SJCRH30 (cell line): ENCODE results near the gene TP63. TPM values are rescaled to one million over a fixed set of nuclear protein-coding genes. Genes with fewer than 3 reads are reported as not detected.
"Not testable (repeated sequence)": the region's sequence is repeated elsewhere in the genome, so short reads cannot be mapped to it uniquely, and the experiment has no call there.

Experiments used
- DNase-seq, 2 experiments: peaks; one replicate each; pipeline ENCODE4 v3.0.0-alpha.2; 2015 to 2020
- H3K27ac ChIP-seq: fragments of 250-450 bp; sonication (Bioruptor Pico); 2 replicates; pipeline ENCODE4 v1.5.1; 2020; ENCODE audit warnings: mild to moderate bottlenecking, moderate library complexity
- H3K27me3 ChIP-seq: fragments of 250-450 bp; sonication (Bioruptor Pico); 2 replicates; pipeline ENCODE4 v1.5.1; 2020; ENCODE audit warnings: mild to moderate bottlenecking, moderate library complexity
- H3K36me3 ChIP-seq: fragments of 250-450 bp; sonication (Bioruptor Pico); 2 replicates; pipeline ENCODE4 v1.5.1; 2020; ENCODE audit warnings: mild to moderate bottlenecking, moderate library complexity
- H3K4me1 ChIP-seq: fragments of 250-450 bp; sonication (Bioruptor Pico); 2 replicates; pipeline ENCODE4 v1.5.1; 2020; ENCODE audit warnings: mild to moderate bottlenecking, moderate library complexity
- H3K4me3 ChIP-seq: fragments of 250-450 bp; sonication (Bioruptor Pico); 2 replicates; pipeline ENCODE4 v1.5.1; 2020; ENCODE audit warnings: mild to moderate bottlenecking, moderate library complexity
- H3K9me3 ChIP-seq: fragments of 250-450 bp; sonication (Bioruptor Pico); replicated peaks from 2 replicates; pipeline ENCODE4 v1.5.1; 2020; ENCODE audit warnings: mild to moderate bottlenecking, moderate library complexity
- total RNA-seq: library from RNA; depleted of rRNA; stranded (reverse); fragments of >200 nt; shearing (Covaris generic); gene quantifications from 2 replicates; pipeline ENCODE4 v1.2.3, GENCODE V29; 2014

TP63 gene
- total RNA-seq, 1 experiment from 2014 or later = 1.1 TPM

DNA sequence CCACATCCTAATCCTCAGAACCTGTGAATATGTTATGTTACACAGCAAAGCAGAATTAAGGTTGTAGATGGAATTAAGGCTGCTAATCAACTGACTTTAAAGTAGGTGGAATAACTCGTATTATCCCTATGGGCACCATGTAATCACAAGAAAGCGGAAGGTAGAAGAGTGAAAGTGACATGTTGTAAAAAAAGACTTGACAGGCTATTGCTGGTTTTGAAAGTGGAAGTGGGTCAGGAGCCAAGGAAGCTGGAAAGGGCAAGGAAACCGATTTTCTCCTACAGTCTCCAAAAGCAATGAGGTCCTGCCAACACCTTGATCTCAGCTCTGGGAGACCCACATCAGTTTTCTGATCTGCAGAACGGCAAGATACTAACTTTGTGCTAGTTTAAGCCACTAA is 6.6 kb downstream of the TP63 start:
- Histone ChIP-seq H3K4me3 (no peak overlapping the region), H3K27ac (no peak overlapping the region), H3K27me3 (no peaks in the 10 kb centered on the region), H3K36me3 (no peaks in the 10 kb centered on the region), H3K9me3 (no peaks in the 10 kb centered on the region), H3K4me1 (no peaks in the 10 kb centered on the region)
- no peak for DNase-seq

GRCh38 chr3:189638276-189639031 is 7.3 kb downstream of the TP63 start:
- Histone ChIP-seq H3K36me3 (no peaks in the 10 kb centered on the region), H3K4me3 (no peak overlapping the region), H3K9me3 (no peaks in the 10 kb centered on the region), H3K27me3 (no peaks in the 10 kb centered on the region), H3K4me1 (no peaks in the 10 kb centered on the region), H3K27ac (no peak overlapping the region)
- no peak for DNase-seq

DNA sequence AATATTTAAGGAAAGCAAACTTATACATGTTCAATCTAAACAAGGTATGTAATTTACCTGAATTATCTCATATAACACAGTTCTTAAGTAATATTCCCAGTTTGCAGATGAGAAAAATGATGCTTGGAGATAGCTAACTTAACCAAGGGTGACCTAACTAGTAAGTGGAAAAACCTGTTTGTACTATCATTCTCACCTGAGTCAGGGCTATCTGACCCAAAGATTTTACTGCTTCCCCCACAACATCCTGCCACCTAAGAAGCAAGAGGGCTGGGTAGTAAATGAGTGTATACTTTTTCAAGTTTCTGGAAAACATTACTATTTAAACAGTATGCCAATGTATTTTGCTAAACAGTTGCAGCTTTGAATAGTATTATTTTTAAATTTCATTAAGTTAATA is 10.6 kb downstream of the TP63 start:
- no peak overlapping the region for H3K4me3 ChIP-seq

DNA sequence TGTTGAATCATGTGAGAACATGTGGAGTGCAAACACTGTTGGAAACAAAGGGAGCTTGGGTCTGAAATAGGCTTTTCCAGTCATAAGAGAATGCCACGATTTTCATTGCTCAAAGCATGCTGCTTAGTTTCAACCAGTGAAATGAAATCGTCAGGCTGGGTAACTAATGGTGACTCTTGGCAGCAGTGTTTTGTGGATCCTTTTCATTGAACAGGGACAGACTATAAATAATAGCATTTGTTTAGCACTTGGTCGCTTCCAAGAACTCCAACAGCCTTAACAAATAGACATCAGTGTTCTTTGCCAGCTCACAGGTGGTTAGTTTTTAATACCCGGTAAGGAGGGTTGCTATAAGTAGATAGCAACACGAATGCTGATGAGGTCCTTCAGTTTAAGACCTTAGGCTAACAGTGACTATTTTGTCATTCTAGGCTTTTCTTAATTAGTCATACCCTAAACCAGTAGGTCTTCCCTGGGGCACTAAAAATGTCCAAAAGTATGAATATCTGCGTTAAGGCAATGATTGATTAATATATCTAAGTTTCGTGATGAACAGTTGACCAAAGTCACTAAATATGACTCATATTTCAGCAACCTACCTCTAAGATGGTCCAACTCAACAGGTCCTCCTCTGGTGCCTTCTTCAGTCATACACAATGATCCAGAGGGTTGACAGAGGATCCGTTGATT is 15.8 kb downstream of the TP63 start:
- H3K9me3 ChIP-seq = no peaks in the 10 kb centered on the region
- no peaks in the 10 kb centered on the region for H3K4me1 ChIP-seq
- DNase-seq = no peak
- H3K27me3 ChIP-seq = no peaks in the 10 kb centered on the region
- H3K27ac ChIP-seq = no peak overlapping the region
- no peaks in the 10 kb centered on the region for H3K36me3 ChIP-seq
- no peak overlapping the region for H3K4me3 ChIP-seq

More for the DNA sequence above, 10.6 kb downstream of the TP63 start:
- DNase-seq = no peak
- Histone ChIP-seq H3K36me3 (no peaks in the 10 kb centered on the region), H3K9me3 (no peaks in the 10 kb centered on the region), H3K27ac (no peak overlapping the region), H3K27me3 (no peaks in the 10 kb centered on the region), H3K4me1 (no peaks in the 10 kb centered on the region)

DNA sequence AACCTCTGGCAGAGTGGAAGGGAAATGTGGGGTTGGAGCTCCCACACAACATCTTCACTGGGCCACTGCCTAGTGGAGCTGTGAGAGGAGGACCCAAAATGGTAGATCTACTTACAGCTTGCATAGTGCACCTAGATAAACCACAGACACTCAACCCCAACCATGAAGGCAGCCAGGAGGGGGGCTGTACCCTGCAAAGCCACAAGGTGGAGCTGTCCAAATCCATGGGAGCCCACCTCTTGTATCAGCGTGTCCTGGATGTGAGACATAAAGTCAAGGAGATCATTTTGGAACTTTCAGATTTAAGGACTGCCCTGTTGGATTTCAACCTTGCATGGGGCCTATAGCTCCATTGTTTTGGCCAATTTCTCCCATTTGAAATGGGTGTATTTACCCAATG is 20.9 kb downstream of the TP63 start:
- no peaks in the 10 kb centered on the region for H3K4me1 ChIP-seq
- no peak overlapping the region for H3K4me3 ChIP-seq
- no peaks in the 10 kb centered on the region for H3K27me3 ChIP-seq
- no peak overlapping the region for H3K27ac ChIP-seq
- H3K9me3 ChIP-seq = no peaks in the 10 kb centered on the region
- peak; percentile 7 to 47 for DNase-seq
- no peaks in the 10 kb centered on the region for H3K36me3 ChIP-seq

DNA sequence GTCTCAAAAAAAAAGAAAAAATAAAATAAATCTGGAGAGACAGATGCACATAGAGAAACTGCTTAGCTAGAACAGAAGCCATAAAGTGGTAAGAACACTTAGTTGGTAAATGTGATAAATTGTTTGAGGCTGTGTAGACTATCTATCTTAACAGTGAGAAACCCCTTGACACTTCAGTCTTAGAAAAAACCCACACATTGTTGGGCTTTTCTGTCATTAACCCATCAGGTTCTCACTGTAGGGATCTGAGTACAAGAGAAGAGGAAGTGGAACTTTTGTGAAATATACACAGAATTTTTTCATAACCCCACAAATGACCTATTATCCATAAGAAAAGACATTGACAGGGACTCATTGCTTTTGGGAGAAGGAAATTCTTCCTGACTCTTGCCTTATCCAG is 24.4 kb downstream of the TP63 start:
- Histone ChIP-seq H3K9me3 (no peaks in the 10 kb centered on the region), H3K4me1 (no peaks in the 10 kb centered on the region), H3K27me3 (no peaks in the 10 kb centered on the region), H3K36me3 (no peaks in the 10 kb centered on the region), H3K4me3 (no peak overlapping the region), H3K27ac (no peak overlapping the region)
- DNase-seq = no peak

DNA sequence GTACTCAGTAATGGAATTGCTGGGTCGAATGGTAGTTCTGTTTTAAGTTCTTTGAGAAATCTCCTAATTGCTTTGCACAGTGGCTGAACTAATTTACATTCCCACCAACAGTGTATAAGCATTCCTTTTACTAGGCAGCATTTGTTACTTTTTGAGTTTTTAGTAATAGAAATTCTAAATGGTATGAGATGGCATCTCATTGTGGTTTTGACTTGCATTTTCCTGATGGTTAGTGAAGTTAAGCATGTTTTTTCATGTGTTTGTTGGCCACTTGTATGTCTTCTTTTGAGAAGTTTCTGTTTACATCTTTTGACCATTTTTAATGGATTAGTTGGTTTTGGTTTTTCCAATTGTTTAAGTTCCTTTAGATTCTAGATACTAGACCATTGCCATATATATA is 28.4 kb downstream of the TP63 start:
- Histone ChIP-seq H3K27ac (no peak overlapping the region), H3K36me3 (no peaks in the 10 kb centered on the region), H3K4me3 (no peak overlapping the region), H3K9me3 (no peaks in the 10 kb centered on the region), H3K4me1 (no peaks in the 10 kb centered on the region), H3K27me3 (no peaks in the 10 kb centered on the region)
- no peak for DNase-seq

GRCh38 chr3:189664311-189664710 is 33.1 kb downstream of the TP63 start:
- H3K4me1 ChIP-seq = no peaks in the 10 kb centered on the region
- no peak overlapping the region for H3K4me3 ChIP-seq
- H3K36me3 ChIP-seq = no peaks in the 10 kb centered on the region
- DNase-seq = no peak
- H3K9me3 ChIP-seq = no peaks in the 10 kb centered on the region
- H3K27me3 ChIP-seq = no peaks in the 10 kb centered on the region
- H3K27ac ChIP-seq = no peak overlapping the region

DNA sequence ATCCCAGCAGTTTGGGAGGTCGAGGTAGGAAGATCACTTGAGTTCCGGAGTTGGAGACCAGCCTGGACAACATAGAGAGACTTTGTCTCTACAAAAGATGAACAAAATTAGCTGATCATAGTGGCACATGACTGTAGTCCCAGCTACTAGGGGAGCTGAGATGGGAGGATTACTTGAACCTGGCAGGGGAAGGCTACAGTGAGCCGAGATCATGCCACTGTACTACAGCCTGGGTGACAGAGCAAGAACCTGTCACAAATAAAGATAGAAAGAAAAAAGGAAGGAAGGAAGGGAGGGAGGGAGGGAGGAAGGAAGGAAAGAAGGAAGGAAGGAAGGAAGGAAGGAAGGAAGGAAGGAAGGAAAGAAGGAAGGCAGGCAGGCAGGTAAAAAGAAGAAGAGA is 41.2 kb downstream of the TP63 start:
- not testable (repeated sequence) for H3K27me3 ChIP-seq, H3K9me3 ChIP-seq, DNase-seq, H3K36me3 ChIP-seq, H3K4me1 ChIP-seq, H3K27ac ChIP-seq, H3K4me3 ChIP-seq

- H3K27ac ChIP-seq = no peak overlapping the region
- no peaks in the 10 kb centered on the region for H3K4me1 ChIP-seq
- H3K9me3 ChIP-seq = no peaks in the 10 kb centered on the region
- H3K4me3 ChIP-seq = no peak overlapping the region
- DNase-seq = no peak
- H3K27me3 ChIP-seq = no peaks in the 10 kb centered on the region
- no peaks in the 10 kb centered on the region for H3K36me3 ChIP-seq
Observed at GRCh38 chr3:189673535-189673934, 42.3 kb downstream of the TP63 start.

- Histone ChIP-seq H3K9me3 (no peaks in the 10 kb centered on the region), H3K27ac (no peak overlapping the region), H3K4me3 (no peak overlapping the region), H3K36me3 (no peaks in the 10 kb centered on the region), H3K4me1 (no peaks in the 10 kb centered on the region), H3K27me3 (no peaks in the 10 kb centered on the region)
- DNase-seq = no peak
Observed at GRCh38 chr3:189674249-189674913, 43.2 kb downstream of the TP63 start.

- DNase-seq = no peak
- H3K4me1 ChIP-seq = no peaks in the 10 kb centered on the region
Observed at GRCh38 chr3:189677667-189678066, 46.5 kb downstream of the TP63 start.

DNA sequence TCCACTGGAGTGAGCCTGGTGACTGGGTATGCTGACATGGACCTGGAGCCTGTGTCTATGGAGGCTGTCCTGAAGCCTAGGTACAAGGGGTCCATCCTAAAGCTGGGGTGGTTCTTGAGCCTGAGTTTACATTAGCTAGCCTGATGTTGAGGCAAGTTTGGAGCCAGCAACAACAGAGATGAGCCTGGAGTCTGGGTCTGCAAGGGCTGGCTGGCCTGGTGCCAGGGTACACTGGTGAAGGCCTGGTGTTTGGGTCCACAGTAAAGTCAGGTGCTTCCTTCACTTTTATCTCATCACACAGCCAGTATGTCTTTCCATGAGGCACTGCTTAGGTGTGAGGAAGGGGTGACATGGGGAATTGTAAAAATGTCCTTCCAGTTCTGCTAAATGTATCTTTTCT is 49.5 kb downstream of the TP63 start:
- Histone ChIP-seq H3K4me3 (no peak overlapping the region), H3K9me3 (no peaks in the 10 kb centered on the region), H3K27me3 (no peaks in the 10 kb centered on the region), H3K4me1 (no peaks in the 10 kb centered on the region), H3K27ac (no peak overlapping the region), H3K36me3 (no peaks in the 10 kb centered on the region)
- DNase-seq = no peak

More at GRCh38 chr3:189677667-189678066, 46.5 kb downstream of the TP63 start:
- H3K36me3 ChIP-seq = no peaks in the 10 kb centered on the region
- no peaks in the 10 kb centered on the region for H3K9me3 ChIP-seq
- no peaks in the 10 kb centered on the region for H3K27me3 ChIP-seq
- H3K4me3 ChIP-seq = no peak overlapping the region
- H3K27ac ChIP-seq = no peak overlapping the region

DNA sequence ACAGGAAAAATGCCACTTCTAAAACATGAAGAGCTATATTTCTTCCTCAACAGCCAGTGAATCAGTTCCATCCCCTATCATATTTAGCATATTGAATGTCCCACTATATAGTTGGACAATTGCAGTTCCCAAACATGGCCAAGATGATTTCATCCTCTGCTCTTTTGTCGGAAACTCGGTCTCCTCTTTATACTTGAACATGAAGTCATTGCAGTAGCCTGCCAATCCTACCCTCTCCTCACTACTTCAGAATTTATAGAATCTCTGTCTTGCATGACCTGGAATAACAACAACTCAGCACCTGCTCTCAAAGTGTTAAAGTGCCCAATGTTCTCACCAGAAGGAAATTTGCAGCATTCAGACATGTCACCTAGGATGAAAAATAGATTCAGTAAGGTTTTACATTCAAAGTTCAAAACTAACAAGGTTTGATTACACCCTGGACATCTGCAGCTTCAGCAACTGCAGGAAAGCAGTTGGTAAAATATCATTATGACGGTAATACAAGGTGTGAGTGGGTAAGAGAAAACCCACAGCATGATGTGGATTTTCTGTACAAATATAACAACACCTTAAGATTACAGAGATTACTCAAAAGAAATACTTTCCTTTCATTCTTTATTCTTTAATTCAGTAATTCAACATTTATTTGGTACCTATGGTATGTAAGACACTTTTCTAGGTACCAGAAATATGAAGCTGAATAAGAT is 52.5 kb downstream of the TP63 start:
- no peak for DNase-seq
- 0 out of 2 replicates have a peak, but pooled peaks cover 2% of the 10 kb centered on the region for H3K4me1 ChIP-seq
- no peak overlapping the region for H3K4me3 ChIP-seq
- H3K9me3 ChIP-seq = no peaks in the 10 kb centered on the region
- no peaks in the 10 kb centered on the region for H3K27me3 ChIP-seq
- H3K27ac ChIP-seq = no peak overlapping the region
- H3K36me3 ChIP-seq = no peaks in the 10 kb centered on the region

- no peaks in the 10 kb centered on the region for H3K27me3 ChIP-seq
- H3K36me3 ChIP-seq = no peaks in the 10 kb centered on the region
- 0 out of 2 replicates have a peak, but pooled peaks cover 2% of the 10 kb centered on the region for H3K4me1 ChIP-seq
- H3K4me3 ChIP-seq = no peak overlapping the region
- no peak overlapping the region for H3K27ac ChIP-seq
- H3K9me3 ChIP-seq = no peaks in the 10 kb centered on the region
- no peak for DNase-seq
Observed at GRCh38 chr3:189684317-189684716, 53.1 kb downstream of the TP63 start.
